OCI-LY7 (cell line): ENCODE results near the gene SREBF1.

ENCODE experiments used
- EZH2phosphoT487 ChIP-seq: fragments of 200-600 bp; sonication (generic); IDR thresholded peaks from 2 replicates; pipeline ENCODE4 v1.6.1; 2018; ENCODE audit warnings: low read depth, borderline replicate concordance, mild to moderate bottlenecking, mixed run types, antibody characterized with exemption, low read length, moderate library complexity, mixed read lengths
- TF ChIP-seq, protein P1 (sequence below): fragments of 200-600 bp; sonication (generic); conservative IDR thresholded peaks from 2 replicates; pipeline ENCODE4 v1.5.1; 2014; ENCODE audit warnings: mild to moderate bottlenecking, antibody characterized with exemption, low read length, moderate library complexity, mixed read lengths

- TF ChIP-seq, protein P1, sequence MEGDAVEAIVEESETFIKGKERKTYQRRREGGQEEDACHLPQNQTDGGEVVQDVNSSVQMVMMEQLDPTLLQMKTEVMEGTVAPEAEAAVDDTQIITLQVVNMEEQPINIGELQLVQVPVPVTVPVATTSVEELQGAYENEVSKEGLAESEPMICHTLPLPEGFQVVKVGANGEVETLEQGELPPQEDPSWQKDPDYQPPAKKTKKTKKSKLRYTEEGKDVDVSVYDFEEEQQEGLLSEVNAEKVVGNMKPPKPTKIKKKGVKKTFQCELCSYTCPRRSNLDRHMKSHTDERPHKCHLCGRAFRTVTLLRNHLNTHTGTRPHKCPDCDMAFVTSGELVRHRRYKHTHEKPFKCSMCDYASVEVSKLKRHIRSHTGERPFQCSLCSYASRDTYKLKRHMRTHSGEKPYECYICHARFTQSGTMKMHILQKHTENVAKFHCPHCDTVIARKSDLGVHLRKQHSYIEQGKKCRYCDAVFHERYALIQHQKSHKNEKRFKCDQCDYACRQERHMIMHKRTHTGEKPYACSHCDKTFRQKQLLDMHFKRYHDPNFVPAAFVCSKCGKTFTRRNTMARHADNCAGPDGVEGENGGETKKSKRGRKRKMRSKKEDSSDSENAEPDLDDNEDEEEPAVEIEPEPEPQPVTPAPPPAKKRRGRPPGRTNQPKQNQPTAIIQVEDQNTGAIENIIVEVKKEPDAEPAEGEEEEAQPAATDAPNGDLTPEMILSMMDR = no peak
- TF ChIP-seq EZH2phosphoT487 = no peak
These were observed 49.8 kb downstream of the SREBF1 start for GRCh38 chr17:17786998-17787397.
